ENCODE data around the gene SMIM7. TPM values are rescaled to one million over a fixed set of nuclear protein-coding genes. Genes with fewer than 3 reads are reported as not detected.
A peak's percentile ranks its signal among the peaks of the same experiment; 100 is the strongest.

Gene SMIM7
- total RNA-seq, 1 donor from 2014 or later: 65.3 TPM

GRCh38 chr19:16625163-16625958 lies 34.6 kb downstream of the SMIM7 start:
- Histone ChIP-seq H3K4me2 (peak overlapping the region; percentile 96), H4K20me1 (ENCODE audit: low read depth) (peaks cover 78% of the 10 kb centered on the region)

DNA sequence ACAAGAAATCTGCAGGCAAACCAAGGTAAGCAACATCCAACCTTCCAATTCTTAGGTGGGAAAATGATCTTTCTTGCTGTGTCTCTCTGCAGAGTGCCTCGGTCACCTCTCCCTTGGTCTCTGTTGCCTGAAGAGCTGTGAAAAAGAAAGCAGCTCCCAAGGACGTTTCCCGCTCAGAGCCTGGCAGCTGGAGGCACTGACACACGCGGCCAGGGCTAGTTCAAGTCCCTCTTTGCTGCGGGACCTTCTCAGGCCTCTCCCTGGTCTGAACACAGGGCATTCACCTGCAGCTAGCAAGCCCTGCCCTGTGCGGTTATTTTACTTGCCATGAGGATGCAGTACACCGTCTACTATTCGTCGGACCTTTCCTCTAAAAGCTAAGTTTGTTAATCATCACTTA lies 35.7 kb downstream of the SMIM7 start:
- H3K36me3 Mint-ChIP-seq: peaks cover 1% of the 10 kb centered on the region
- H3K4me3 Mint-ChIP-seq: no peak overlapping the region
- no peaks in the 10 kb centered on the region for H3K9me3 Mint-ChIP-seq
- Histone ChIP-seq H4K20me1 (ENCODE audit: low read depth) (peaks cover 79% of the 10 kb centered on the region), H3K9ac (peak overlapping the region; percentile 30), H3K4me1 (peaks cover 10% of the 10 kb centered on the region), H3F3A (ENCODE audit: low read depth) (peaks cover 13% of the 10 kb centered on the region), H2AFZ (replicated peaks) (no peak overlapping the region), H3K4me3 (no peak overlapping the region), H3K79me2 (ENCODE audit: low read depth) (peaks cover 86% of the 10 kb centered on the region), H3K36me3 (no peaks in the 10 kb centered on the region), H3K27me3 (no peaks in the 10 kb centered on the region), H3K27ac (no peak overlapping the region), H3K4me2 (no peak overlapping the region), H3K9me3 (ENCODE audit: low read depth) (no peaks in the 10 kb centered on the region)
- no peak for DNase-seq (ENCODE audit: low spot score)
- H3K4me1 Mint-ChIP-seq: peaks cover 20% of the 10 kb centered on the region
- TF ChIP-seq EZH2phosphoT487 (IDR thresholded peaks at IDR 0.05): no peak
- no peak for TF ChIP-seq EZH2 (IDR thresholded peaks at IDR 0.05)
- no peak for TF ChIP-seq CTCF (IDR thresholded peaks at IDR 0.05)
- peaks cover 5% of the 10 kb centered on the region for H3K27me3 Mint-ChIP-seq (ENCODE audit: insufficient read depth, low read depth)
- no peak overlapping the region for H3K27ac Mint-ChIP-seq

More at GRCh38 chr19:16625163-16625958, 34.6 kb downstream of the SMIM7 start:
- no peaks in the 10 kb centered on the region for H3K9me3 Mint-ChIP-seq
- H3K4me3 ChIP-seq: no peak overlapping the region
- no peak overlapping the region for H2AFZ ChIP-seq (replicated peaks)
- peaks cover 3% of the 10 kb centered on the region for H3K36me3 Mint-ChIP-seq
- TF ChIP-seq CTCF (IDR thresholded peaks at IDR 0.05): no peak
- TF ChIP-seq EZH2phosphoT487 (IDR thresholded peaks at IDR 0.05): no peak
- no peak for TF ChIP-seq EZH2 (IDR thresholded peaks at IDR 0.05)
- peaks cover 11% of the 10 kb centered on the region for H3K4me1 ChIP-seq
- H3K27ac Mint-ChIP-seq: no peak overlapping the region
- peaks cover 74% of the 10 kb centered on the region for H3K79me2 ChIP-seq (ENCODE audit: low read depth)
- no peak for DNase-seq (ENCODE audit: low spot score)
- peaks cover 8% of the 10 kb centered on the region for H3K27me3 Mint-ChIP-seq (ENCODE audit: insufficient read depth, low read depth)
- peaks cover 24% of the 10 kb centered on the region for H3F3A ChIP-seq (ENCODE audit: low read depth)
- H3K36me3 ChIP-seq: no peaks in the 10 kb centered on the region
- peaks cover 23% of the 10 kb centered on the region for H3K4me1 Mint-ChIP-seq
- peak overlapping the region; percentile 30 for H3K9ac ChIP-seq
- H3K27ac ChIP-seq: no peak overlapping the region
- H3K27me3 ChIP-seq: no peaks in the 10 kb centered on the region
- no peaks in the 10 kb centered on the region for H3K9me3 ChIP-seq (ENCODE audit: low read depth)
- peak overlapping the region; percentile 52 for H3K4me3 Mint-ChIP-seq

DNA sequence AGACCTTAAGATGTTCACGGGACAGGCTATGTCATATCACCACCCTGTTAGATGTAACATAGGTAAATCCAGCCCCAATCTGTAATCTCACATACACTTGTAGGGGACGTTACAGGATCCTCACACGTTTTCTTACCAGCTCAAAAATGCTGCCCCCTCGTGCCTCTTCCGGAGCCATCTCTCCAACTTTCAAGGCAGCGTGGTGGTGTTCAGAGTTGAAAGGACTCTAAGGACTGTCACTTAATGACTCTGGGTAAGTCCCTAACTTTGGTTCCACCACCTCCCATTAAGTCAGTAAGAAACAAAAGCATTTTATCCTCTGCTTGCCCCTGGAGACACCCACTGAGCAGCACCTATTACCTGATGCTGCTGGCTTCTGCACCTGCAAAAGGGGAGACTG lies 36.4 kb downstream of the SMIM7 start:
- no peaks in the 10 kb centered on the region for H3K36me3 ChIP-seq

More for the DNA sequence above, 36.4 kb downstream of the SMIM7 start:
- H3K9me3 Mint-ChIP-seq: no peaks in the 10 kb centered on the region
- no peak overlapping the region for H3K4me3 Mint-ChIP-seq
- Histone ChIP-seq H3K9ac (peak overlapping the region; percentile 9), H3K9me3 (ENCODE audit: low read depth) (no peaks in the 10 kb centered on the region), H3F3A (ENCODE audit: low read depth) (peaks cover 7% of the 10 kb centered on the region), H3K4me2 (no peak overlapping the region), H3K27ac (no peak overlapping the region), H3K79me2 (ENCODE audit: low read depth) (peaks cover 92% of the 10 kb centered on the region), H3K27me3 (no peaks in the 10 kb centered on the region), H3K4me3 (no peak overlapping the region), H2AFZ (replicated peaks) (no peak overlapping the region), H4K20me1 (ENCODE audit: low read depth) (peaks cover 81% of the 10 kb centered on the region), H3K4me1 (peaks cover 6% of the 10 kb centered on the region)
- TF ChIP-seq EZH2phosphoT487 (IDR thresholded peaks at IDR 0.05) (no peak), CTCF (IDR thresholded peaks at IDR 0.05) (no peak), EZH2 (IDR thresholded peaks at IDR 0.05) (no peak)
- H3K27me3 Mint-ChIP-seq (ENCODE audit: insufficient read depth, low read depth): peaks cover 5% of the 10 kb centered on the region
- H3K4me1 Mint-ChIP-seq: peaks cover 18% of the 10 kb centered on the region
- DNase-seq (ENCODE audit: low spot score): no peak
- H3K27ac Mint-ChIP-seq: no peak overlapping the region
- peaks cover 1% of the 10 kb centered on the region for H3K36me3 Mint-ChIP-seq
